NCI-H774 (cell line): ENCODE data around the gene TMX1.
"Not testable (repeated sequence)": the region's sequence is repeated elsewhere in the genome, so short reads cannot be mapped to it uniquely, and the experiment has no call there.

Experiments used
- DNase-seq: peaks from one replicate; lab custom pipeline; 2025; lab: John Stamatoyannopoulos, UW

The TMX1 gene, protein sequence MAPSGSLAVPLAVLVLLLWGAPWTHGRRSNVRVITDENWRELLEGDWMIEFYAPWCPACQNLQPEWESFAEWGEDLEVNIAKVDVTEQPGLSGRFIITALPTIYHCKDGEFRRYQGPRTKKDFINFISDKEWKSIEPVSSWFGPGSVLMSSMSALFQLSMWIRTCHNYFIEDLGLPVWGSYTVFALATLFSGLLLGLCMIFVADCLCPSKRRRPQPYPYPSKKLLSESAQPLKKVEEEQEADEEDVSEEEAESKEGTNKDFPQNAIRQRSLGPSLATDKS

DNA sequence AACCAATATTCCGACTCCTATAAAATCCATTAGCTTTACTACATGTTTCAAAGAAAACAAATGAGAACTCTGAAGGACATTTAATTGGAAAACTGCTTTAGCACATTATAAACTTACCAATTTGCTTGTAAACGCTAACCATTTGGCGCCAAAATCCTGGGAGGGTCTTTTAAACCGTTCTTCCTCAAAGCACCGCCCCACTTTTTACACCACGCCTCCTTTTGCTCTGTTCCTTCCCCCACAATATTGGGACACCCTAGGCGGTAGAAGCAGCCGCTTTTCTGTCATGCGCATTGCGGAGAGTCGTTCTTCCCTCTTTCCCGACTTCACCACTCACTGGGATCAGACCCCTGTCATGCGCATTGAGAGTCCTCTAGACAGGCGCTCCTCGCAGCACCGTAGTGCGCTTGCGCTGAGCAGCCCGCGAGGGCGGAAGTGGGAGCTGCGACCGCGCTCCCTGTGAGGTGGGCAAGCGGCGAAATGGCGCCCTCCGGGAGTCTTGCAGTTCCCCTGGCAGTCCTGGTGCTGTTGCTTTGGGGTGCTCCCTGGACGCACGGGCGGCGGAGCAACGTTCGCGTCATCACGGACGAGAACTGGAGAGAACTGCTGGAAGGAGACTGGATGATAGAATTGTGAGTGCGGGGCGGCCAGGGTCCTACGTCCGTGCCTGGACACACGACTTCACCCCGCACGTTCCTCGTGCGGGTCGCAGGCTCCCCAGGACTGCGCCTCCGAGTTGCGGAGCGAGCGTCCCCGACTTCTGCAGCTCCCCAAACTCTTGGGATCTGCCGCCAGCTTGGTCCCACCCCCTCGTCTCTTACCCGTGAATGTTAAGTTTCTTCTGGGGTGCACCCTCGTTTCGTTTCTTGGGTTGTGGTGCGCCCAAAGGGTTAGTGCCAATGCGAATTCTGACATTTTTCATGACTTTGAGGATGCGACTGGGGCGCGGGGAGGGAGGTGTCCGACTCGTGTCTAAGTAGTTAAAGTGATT lies at the start of gene TMX1:
TMX1 (plus strand) TSS at position 435 of the 991 bp plus-strand sequence; CDS start at position 481, 46 bp downstream.
- peak; percentile 95 for DNase-seq

DNA sequence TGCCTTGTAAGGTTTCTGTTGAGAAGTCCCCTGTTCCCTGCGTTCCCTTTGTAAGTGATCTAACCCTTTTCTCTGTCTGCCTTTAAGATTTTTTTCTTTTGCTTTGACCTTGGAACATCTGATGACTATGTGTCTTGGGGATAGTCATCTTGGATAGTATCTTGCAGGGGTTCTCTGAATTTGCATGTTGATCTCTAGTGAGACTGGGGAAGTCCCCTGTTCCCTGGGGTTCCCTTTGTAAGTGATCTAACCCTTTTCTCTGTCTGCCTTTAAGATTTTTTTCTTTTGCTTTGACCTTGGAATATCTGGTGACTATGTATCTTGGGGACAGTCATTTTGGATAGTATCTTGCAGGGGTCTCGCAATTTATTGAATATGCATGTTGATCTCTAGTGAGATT lies 38.2 kb upstream of the TMX1 start:
- no peak for DNase-seq

DNA sequence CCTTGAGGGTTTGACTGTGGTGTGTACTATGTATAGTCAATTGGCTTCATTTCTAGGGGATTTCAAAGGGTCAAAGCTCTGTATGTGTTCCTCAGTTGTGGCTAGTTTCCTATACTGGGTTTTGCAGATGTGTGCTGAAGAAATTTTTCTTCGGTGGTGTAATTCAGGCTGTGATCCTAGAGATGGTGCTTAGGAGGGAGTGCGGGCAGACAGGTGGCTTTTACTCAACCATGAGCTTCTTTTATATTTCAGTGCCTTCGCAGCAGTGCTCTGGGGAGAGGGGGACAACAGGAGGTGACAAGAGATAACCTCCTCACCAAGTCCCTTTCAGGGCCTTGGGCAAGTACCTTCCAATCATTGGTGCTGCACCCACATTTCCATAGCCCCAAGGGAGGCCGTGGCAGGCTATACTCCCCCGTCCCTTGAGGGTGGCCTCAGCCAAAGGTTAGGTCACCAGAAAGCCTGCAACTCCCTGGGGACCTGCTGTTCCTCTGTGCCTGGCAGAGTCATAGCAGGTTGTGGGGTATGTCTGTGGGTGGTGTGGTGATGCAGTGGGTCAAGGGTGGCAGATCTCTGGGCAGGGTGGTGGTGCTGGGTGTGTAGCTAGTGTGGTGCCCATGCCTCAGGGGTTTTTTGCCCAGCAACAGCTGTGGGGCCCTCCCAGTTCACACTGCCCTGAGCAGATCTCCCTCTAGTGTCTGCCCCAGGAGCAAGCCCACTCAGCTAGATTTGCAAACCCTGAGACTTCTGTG lies 37.0 kb upstream of the TMX1 start:
- no peak for DNase-seq

DNA sequence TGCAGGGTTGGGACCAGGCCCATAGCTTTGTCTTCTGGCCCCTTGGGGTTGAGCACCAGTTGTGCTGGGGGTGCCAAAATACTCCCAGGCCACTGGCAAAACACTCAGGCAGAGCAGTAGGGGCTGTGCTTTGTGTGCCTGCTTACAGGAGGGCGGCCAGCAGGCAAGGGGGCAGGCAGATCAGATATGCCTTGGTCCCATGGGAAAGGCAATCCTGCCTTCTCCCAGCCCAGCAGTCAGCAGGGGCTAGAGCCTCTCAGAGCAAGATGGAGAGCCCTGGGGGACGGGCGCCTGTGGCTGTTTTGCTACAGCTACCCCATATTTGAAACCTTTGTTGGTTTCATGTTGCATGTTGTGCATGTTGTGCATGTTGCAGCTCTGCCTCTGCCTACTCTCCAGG lies 36.2 kb upstream of the TMX1 start:
- no peak for DNase-seq

DNA sequence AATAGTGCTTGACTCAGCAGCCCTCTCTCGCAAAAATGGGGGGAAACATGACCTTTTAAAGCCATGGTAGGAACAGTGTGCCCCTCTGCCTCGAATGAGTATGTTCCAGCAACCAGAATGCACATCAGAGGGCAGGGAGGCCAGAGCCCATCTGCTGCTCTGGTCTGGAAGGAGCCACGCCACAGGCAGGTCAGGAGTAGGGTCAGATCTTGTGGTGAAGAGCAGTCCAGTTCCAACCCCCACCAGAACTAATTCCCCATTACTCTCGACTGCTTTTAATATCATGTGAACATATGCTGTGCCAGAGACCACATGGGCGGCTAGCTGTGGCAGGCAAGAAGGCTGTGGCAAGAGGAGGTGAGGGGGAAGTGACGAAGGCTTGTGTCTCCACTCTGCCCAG lies 34.6 kb upstream of the TMX1 start:
- DNase-seq, result no peak

DNA sequence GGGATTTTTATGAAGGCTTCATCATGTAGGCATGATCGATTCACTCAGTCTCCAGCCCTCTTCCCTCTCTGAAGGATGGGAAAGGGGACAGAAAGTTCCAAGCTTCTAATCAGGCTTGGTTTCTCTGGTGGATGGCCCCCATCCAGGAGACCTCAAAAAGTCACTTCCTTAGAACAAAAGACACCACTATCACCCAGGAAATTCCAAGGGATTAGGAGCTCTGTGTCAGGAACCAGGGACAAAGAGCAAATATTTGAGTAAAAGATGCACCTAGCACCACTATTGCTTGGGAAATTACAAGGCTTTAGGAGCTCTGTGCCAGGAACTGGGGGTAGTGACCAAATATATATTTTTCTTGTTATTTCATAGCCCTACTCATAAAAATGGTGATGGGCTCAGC lies 33.6 kb upstream of the TMX1 start:
- DNase-seq, result no peak

DNA sequence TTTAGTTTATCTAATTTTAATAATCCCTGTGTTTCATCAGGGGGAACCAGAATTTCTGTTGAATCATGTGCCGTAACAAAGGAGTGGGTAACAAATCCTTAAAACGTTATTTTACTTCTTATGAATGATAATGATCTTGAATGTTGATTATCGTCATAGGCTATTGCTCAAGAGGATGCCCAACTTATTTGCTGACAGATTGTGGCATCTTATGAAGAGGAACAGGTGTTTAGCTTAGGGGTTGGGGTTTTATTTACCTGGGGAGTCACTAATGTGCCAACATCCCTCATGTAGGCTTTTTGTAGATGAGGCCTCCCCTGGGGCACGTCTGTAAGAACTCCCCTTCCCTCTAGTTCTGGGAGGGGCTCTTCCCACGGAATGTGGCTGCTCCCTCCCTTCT lies 32.4 kb upstream of the TMX1 start:
- DNase-seq, result no peak

DNA sequence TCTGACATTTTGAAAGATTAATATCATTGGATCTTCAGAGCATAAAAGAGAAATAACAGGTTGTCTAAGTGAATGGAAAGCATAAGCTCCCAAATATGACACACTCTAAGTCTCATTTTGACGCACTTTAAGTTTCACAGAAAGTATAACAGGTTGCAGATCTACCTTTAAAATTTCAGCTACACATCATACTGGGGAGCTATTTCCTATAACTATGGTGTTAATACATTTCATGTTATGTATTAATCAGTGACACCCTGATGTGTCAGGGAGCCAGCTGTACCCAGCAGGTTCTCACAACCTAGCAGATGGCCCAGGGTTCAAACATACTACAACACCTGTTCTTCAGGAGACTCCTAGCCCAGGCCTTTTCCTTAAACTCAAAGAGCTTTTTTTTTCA lies 31.1 kb upstream of the TMX1 start:
- DNase-seq, result peak; percentile 66

DNA sequence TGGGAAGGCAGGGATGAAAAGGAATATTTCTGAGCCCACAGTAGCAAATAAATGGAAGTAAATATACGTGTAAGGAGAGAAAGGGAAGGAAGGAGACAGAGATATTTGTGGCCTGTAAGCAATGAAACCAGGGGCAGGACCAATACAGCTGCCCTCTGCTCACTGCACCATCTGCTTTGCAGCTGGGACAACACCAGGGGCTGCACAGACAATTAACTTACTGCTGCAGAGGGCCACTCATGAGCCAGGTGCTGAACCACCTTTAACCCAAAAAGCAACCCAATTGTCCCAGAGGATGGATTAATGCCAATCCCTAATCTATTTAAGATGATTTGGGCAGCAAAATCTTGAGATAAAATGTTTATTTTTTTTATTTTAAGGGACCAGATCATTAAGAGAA lies 30.6 kb upstream of the TMX1 start:
- peak; percentile 74 for DNase-seq

DNA sequence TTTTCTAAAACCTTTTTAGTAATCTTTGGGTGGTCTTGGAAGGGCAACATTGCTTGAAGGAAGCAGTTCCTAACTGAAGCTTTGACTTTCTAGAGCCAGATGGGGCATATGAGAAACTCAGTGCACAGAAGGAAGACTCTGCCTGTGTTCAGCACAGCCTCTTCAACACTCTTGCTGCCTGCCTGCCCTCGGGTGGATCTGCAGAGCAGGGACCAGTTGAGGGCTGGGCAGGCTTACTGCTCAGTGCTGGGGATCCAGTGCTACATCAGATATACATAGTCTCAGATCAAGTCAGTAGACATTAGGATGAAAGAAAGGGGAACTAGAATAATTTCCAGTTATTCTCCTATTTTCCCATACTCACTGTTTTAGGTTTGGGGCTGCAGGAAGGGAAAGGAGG lies 29.5 kb upstream of the TMX1 start:
- DNase-seq, result peak; percentile 25

DNA sequence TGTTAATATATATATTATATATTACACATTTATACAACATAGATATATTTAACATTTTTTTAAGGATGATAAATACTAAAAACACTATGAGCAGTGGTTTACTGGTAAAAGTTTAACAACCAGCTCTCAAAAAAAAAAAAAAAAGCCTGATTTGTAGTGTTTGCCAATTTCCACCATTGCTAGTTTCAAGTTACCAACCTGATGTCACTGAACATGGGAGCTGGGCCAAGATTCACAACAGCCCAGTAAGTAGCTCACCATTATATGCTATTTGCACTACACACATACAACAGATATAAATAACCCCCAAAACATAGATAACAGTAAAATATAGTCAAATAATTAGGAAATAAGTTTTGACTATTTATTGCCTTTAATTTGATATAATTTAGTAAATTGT lies 28.9 kb upstream of the TMX1 start:
- peak; percentile 64 for DNase-seq

DNA sequence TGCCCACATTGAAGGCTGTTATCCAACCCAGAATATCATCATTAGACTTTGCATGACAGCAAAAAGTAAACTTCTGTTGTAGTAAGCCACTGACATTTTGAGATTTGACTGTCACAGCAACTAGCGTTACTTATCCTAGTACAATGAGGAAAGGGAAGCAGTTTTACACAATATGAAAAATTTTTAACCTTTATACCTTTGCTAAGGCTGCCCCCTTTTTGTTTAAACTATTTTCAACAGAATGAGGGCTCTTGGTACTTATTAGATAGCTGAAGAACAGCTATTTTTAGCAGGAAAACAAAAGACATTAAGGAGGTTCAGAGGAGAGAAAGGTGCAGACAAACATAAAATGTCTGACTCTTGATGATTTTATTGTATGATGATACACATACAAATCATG lies 23.4 kb upstream of the TMX1 start:
- DNase-seq, result no peak

DNA sequence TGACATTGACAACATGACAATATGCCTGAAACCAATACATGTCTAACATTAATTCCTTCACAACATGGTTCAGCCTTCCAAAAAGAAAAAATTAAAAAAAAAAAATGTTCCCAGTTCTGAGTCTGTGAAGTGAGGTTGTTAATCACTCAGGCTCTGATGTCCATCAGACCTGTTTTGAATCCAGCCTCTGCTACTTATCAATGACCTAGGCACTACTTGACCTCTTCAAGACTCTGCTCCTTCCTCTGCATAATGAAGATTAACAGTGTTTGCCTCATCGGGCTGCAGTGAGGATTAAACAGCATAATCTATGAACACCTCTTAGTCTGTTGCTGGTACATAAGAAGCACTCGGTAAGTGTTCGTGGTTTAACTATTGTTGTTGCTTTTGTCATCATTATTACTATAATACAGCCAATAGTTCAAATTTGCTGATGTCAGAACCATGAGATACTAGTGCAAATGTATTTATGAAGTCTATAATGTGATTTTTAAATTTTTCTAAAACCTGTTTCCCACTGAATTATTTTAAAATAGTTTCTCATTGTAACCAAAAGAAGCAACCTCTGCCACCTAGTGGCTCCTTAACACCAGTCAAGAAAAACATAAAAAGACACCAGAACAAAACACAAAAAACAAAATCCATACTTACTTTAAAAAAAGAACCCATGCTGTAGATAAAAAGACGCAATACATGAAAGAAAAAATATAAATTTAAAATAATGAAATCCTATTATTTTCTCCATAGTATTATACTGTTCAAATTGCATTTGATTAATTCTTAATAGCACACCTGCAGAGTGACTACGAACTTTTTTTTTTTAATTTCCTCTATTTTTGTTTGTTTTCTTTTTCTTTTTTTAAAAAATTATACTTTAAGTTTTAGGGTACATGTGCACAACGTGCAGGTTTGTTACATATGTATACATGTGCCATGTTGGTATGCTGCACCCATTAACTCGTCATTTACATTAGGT lies 20.3 kb upstream of the TMX1 start:
- DNase-seq, result peak; percentile 26

DNA sequence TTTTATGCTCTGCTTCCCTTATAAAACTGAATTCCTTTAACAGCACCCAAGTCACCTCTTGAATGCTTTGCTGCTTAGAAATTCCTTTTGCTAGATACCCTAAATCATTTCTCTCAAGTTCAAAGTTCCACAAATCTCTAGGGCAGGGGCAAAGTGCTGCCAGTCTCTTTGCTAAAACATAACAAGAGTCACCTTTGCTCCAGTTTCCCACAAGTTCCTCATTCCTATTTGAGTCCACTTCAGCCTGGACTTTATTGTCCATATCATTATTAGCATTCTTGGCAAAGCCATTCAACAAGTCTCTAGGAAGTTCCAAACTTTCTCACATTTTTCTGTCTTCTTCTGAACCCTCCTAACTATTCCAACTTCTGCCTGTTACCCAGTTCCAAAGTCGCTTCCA lies 16.6 kb upstream of the TMX1 start:
- not testable (repeated sequence) for DNase-seq

DNA sequence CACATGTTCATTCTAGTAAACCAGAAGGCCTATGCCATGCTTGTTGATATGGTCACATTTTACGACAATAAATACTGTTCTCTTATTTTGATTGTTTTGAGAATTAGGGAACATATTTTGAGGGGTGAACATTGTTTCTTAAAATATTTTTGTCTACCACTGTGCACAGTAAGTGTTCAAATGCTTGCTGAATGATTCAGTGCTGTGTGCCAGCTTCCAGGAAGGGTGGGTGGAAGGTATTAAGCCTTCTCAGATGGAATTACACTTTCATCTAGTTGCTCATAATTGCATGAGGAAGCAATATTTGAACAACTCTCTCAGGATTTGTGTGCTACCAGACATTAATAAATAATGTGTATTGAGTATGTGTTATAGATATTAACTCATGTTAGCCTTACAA lies 15.5 kb upstream of the TMX1 start:
- DNase-seq, result no peak

DNA sequence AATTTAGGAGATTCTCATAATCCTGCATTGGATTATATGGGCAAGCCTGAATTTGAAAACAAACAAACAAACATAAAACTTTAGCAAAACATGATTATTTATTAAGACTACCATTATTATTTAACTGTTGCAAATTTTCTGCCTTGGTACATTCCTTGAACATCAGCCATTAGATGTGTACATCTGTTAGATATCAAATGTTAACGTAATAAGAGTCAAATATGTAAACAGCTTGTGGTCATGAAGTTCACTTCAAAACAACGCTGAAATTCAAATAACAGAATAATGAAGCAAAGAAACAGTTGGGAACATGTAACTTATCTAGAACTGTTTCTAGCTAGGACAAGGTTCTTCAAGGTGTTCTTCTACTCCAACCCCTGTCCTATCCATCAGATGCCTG lies 14.3 kb upstream of the TMX1 start:
- no peak for DNase-seq

DNA sequence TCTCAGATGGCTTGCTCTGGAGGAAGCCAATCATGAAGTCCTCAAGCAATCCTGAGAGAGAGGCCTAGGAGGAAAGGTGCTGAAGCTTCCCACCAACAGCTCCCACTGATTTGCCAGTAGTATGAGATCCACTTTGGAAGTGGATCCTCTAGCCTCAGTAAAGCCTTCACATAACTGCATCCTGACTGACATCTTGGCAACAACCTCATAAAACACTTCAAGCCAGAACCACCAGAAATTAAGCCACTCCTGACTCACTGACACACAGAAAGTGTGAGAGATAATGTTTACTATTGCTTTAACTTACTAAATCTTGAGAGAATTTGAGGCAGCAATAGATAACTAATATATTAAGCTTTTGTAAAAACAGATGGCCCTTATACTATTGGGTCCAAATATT lies 11.7 kb upstream of the TMX1 start:
- DNase-seq, result no peak

DNA sequence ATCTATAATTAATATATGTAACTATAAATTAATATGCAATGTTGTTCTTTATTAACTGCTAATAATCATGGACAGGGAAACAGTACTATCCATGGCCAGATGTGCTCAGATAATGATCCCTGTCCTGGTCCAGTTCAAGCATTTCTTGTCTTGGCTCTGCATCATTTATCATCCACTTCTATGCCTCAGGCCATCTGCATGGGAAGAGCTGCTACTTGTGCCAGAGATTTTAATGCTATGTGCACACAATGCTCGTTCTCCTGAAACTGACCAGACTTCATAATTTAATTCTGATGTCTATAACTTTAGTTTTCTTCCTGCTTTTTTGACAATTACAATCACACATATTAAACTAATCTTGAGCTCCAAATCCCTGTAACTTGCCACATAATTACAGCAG lies 11.2 kb upstream of the TMX1 start:
- no peak for DNase-seq

DNA sequence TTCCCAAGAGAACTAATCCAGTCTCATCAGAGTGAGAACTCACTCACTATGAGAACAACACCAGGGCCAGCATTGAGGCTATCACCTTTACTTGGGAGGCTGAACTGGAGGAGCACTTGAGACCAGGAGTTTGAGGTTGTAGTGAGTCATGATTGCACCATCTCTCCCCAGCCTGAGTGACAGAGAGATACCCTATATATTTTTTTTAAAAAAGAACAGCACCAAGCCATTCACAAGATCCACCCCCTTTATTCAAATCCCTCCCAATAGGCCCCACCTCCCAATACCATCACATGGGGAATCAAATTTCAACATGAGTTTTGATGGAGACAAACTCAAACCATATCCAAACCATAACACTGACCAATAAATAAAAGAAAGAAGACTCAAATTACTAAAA lies 3.7 kb upstream of the TMX1 start:
- DNase-seq, result no peak

DNA sequence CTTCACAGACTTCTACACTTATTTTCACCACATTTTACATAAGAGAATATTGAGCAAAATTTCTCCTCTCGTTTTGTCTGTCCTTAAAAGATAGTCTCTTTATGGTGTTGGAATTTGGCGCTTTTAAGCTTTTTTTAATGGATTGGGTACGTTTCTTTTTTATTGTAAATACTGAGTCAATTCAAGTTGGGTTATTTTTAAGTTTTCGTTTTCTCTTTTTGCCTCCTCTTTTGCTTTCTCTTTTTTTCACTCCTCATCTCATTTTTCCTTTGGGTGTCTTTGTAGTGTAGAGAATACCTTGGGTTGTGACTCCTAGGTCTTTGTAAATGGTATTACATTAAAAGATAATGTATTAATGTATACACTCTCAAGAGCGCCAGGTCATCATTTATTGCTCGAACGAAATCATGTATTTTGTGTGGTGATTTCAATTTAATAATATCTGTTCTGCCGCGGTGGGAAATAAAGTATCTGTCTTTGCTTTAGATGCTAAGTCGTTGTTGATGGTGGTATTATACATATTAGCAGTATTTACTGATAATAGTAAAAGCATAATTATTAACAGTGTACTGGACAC lies 845 bp downstream of the TMX1 start:
- no peak for DNase-seq
